ENCODE measurements around the gene HEMGN. TPM values are rescaled to one million over a fixed set of nuclear protein-coding genes. Genes with fewer than 3 reads are reported as not detected.

Gene HEMGN
- total RNA-seq, 1 experiment from 2014 or later, result not detected

DNA sequence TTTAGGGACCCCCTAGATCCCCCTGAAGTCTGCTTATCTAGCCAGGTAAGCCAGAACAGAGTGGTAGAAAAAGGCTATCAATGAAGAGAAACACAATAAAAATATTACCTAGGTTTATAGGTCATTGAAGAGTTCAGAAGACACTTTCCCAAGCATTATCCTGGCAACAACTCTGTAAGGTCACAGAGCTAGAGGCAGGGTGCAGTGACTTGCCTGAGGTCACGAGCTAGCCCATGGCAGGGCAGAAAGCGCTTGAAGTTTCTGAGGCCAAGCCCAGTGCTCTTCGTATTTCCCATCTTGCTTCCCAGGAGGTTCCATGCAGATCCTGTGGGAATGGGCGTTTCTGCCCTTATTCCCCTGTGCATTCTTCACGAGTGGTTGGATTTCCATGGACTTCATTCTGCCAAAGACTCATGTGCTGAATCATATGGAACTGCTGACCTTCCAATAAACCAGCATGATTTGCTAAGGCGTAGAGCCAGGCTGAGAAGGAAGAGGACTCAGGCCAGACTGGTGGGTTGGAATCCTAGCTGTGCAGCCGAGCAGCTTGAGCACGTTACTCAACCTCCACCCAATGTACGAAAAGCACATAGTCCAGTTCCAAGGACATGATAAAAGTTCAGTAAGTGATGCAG, 37.8 kb downstream of the HEMGN start:
- DNase-seq (ENCODE audit: low spot score), result no peak

DNA sequence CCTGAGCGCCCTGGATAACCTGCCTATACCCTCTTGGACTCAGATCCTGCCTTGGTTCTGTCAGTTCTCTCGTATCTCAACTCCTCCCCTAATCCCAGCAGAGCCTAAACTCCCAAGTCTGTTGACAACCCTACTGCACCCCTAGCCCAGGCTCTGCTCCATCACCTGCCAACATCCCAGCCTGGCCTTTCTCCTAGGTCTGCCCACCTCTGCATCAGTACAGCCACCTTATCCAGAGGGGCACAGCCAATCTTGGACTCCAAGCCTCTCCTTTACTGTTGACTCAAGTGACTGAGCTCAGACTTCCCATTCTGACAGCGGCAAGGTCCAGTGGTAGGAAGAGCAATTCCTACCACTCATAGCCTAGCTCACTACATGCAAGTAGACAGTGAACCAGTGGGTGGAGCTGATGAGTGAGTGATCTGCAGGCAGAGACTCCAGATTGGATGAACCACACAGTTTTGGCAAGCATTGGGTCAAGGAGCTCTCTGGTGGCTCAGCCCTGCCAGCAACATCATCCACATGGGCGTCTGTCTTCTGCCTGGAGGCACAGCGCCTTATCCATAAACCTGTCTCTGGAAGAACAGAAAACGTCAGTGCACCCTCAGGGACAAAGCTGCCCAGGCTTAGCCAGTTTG, 42.2 kb downstream of the HEMGN start:
- peak; percentile 50 for DNase-seq (ENCODE audit: low spot score)

DNA sequence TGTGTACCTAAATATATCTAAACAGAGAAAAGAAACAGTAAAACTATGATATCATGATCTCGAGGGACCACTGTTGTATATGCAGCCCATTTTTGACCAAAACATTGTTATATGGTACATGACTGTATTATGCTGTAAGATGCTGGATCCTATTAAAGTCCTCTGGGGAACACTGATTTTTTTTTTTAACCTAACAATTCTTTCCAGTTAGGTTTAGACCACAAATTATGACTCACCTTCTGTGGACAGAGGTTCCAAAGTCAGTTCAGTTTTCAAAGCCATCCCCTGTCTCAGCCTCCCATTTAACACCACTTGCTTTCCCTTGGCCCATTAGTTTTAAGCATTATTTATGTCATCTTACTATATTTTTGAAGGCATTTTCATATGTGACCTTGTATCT, 42.8 kb downstream of the HEMGN start:
- DNase-seq (ENCODE audit: low spot score), result no peak

DNA sequence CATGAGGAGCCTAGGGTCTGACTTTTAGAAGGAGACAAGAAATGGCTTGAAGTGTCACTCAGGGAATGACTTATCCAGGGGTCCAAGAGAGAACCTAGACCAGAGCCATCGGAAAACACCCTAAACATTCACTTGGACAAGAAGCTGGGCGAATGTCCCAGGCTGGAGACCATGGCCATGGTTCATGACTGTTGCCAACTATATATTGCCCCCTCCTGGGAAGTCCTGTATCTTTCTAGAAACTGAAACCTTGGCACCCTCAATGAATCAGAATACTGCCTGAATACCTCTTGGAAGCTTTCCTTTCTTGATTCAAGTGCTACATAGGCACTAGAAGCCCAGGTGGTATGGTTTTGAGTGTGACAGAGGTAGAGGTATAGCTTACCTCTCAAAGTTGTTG, 45.6 kb downstream of the HEMGN start:
- peak; percentile 48 for DNase-seq (ENCODE audit: low spot score)

GRCh38 chr9:97891736-97892135, 46.2 kb downstream of the HEMGN start:
- DNase-seq (ENCODE audit: low spot score), result no peak

GRCh38 chr9:97889941-97890887, 47.8 kb downstream of the HEMGN start:
- peak; percentile 44 for DNase-seq (ENCODE audit: low spot score)

GRCh38 chr9:97880336-97880735, 57.6 kb downstream of the HEMGN start:
- DNase-seq (ENCODE audit: low spot score), result no peak

Small RNA genes lying within 50 kb of the gene (small RNA-seq; reads per million reads assigned to genes)
- gene RF00019, result not detected

Other genes starting within 250 kb of the HEMGN start
- gene XPA, start 240.8 kb downstream of the HEMGN start, total RNA-seq (2014; rRNA removed; shearing (Covaris generic)), result 5.7 and 7.1 TPM in 2 replicates
- not detected in 2 replicates for gene FOXE1, start 84.9 kb downstream of the HEMGN start, total RNA-seq (2014; rRNA removed; shearing (Covaris generic))
- gene TRMO, start 15.7 kb downstream of the HEMGN start, total RNA-seq (2014; rRNA removed; shearing (Covaris generic)), result 16.1 and 25.3 TPM in 2 replicates
- gene ANP32B, start 45.2 kb upstream of the HEMGN start, total RNA-seq (2014; rRNA removed; shearing (Covaris generic)), result 11.5 and 22.7 TPM in 2 replicates
- 122 and 125 TPM in 2 replicates for gene NANS, start 118.6 kb upstream of the HEMGN start, total RNA-seq (2014; rRNA removed; shearing (Covaris generic))
- gene TRIM14, start 181.1 kb upstream of the HEMGN start, total RNA-seq (2014; rRNA removed; shearing (Covaris generic)), result 31.2 and 34.2 TPM in 2 replicates